IMR-90 (cell line): Measurements from ENCODE around the gene RFX3. TPM values are rescaled to one million over a fixed set of nuclear protein-coding genes. Genes with fewer than 3 reads are reported as not detected.

ENCODE experiments used
- ATAC-seq: fragments of 200-7000 bp; cut with Tn5 transposase; 2 replicates; pipeline ENCODE4 v1.9.1; 2020; ENCODE audit warnings: low read depth, mild to moderate bottlenecking, moderate library complexity
- BruUV-seq: library from RNA; stranded (reverse); fragments of 400-500 nt; replicated peaks from 2 replicates; lab custom pipeline; 2021; lab: Mats Ljungman, UMichigan
- CTCF ChIA-PET: fragments of 300-600 bp; formaldehyde crosslinking; extraction: SDS; loops from one replicate; lab custom pipeline; 2021; ENCODE audit warnings: antibody characterized with exemption; lab: Yijun Ruan, JAX
- POLR2A ChIA-PET: fragments of 300-600 bp; sonication (Branson Sonifier 250); formaldehyde crosslinking; loops from one replicate; lab custom pipeline; 2022; ENCODE audit warnings: antibody characterized with exemption; ENCODE audit not compliant: unreplicated experiment; lab: Charles Lee
- DNase-seq: peaks from one replicate; pipeline ENCODE4 v3.0.0; 2013
- H2AFZ ChIP-seq: replicated peaks from 2 replicates; pipeline ENCODE3; 2013; ENCODE audit warnings: low read length, mild to moderate bottlenecking; ENCODE audit not compliant: poor library complexity
- H2AK5ac ChIP-seq: 2 replicates; pipeline ENCODE4 v1.6.1; 2013; ENCODE audit warnings: low read depth, low read length, inconsistent platforms
- H2AK9ac ChIP-seq: replicated peaks from 2 replicates; pipeline ENCODE3; 2013; ENCODE audit warnings: mild to moderate bottlenecking, low read depth, low read length, moderate library complexity; ENCODE audit not compliant: poor library complexity
- H2BK120ac ChIP-seq: 2 replicates; pipeline ENCODE4 v1.6.1; 2013; ENCODE audit warnings: low read depth, low read length, inconsistent platforms
- H2BK15ac ChIP-seq: 3 replicates; pipeline ENCODE4 v1.6.1; 2013; ENCODE audit warnings: low read depth, low read length, inconsistent platforms
- H2BK20ac ChIP-seq: 2 replicates; pipeline ENCODE4 v1.6.1; 2013; ENCODE audit warnings: low read depth, mild to moderate bottlenecking, inconsistent platforms, low read length, moderate library complexity
- H2BK5ac ChIP-seq: 2 replicates; pipeline ENCODE4 v1.6.1; 2013; ENCODE audit warnings: mild to moderate bottlenecking, low read depth, low read length, inconsistent platforms; ENCODE audit not compliant: poor library complexity, severe bottlenecking
- H3K14ac ChIP-seq: replicated peaks from 2 replicates; pipeline ENCODE4 v1.6.1; 2013; ENCODE audit warnings: low read depth, low read length, inconsistent platforms
- H3K18ac ChIP-seq: 2 replicates; pipeline ENCODE4 v1.6.1; 2013; ENCODE audit warnings: low read depth, low read length, control low read depth
- H3K23ac ChIP-seq: 2 replicates; pipeline ENCODE4 v1.6.1; 2013; ENCODE audit warnings: low read depth, low read length, inconsistent platforms
- H3K27ac ChIP-seq: 2 replicates; pipeline ENCODE4 v1.5.1; 2013; ENCODE audit warnings: mild to moderate bottlenecking, control low read depth, low read length; ENCODE audit not compliant: insufficient read depth
- H3K27me3 ChIP-seq: 2 replicates; pipeline ENCODE4 v1.6.1; 2013; ENCODE audit warnings: low read length; ENCODE audit not compliant: control insufficient read depth, insufficient read depth
- H3K36me3 ChIP-seq: 2 replicates; pipeline ENCODE4 v1.6.1; 2013; ENCODE audit warnings: low read length, mixed read lengths; ENCODE audit not compliant: control insufficient read depth, insufficient read depth
- H3K4ac ChIP-seq: 2 replicates; pipeline ENCODE4 v1.6.1; 2013; ENCODE audit warnings: low read depth, low read length, inconsistent platforms
- H3K4me1 ChIP-seq: 2 replicates; pipeline ENCODE4 v1.6.1; 2013; ENCODE audit warnings: low read length, mixed read lengths; ENCODE audit not compliant: control insufficient read depth, insufficient read depth
- H3K4me2 ChIP-seq: 2 replicates; pipeline ENCODE4 v1.6.1; 2013; ENCODE audit warnings: low read depth, mild to moderate bottlenecking, control low read depth, low read length, moderate library complexity
- H3K4me3 ChIP-seq: 2 replicates; pipeline ENCODE4 v1.5.1; 2013; ENCODE audit warnings: low read depth, mild to moderate bottlenecking, control low read depth, low read length, moderate library complexity; ENCODE audit not compliant: insufficient read depth
- H3K56ac ChIP-seq: 2 replicates; pipeline ENCODE4 v1.6.1; 2013; ENCODE audit warnings: low read length, inconsistent platforms; ENCODE audit not compliant: insufficient read depth; ENCODE audit errors: extremely low read depth
- H3K79me1 ChIP-seq, 2 experiments: 2 replicates each; pipeline ENCODE4 v1.6.1; 2013; ENCODE audit warnings: low read length in 2 of 2, inconsistent platforms in 1 of 2, low read depth in 1 of 2
- H3K9ac ChIP-seq: 2 replicates; pipeline ENCODE4 v1.6.1; 2013; ENCODE audit warnings: low read depth, low read length, control low read depth
- H3K9me1 ChIP-seq: 2 replicates; pipeline ENCODE4 v1.6.1; 2013; ENCODE audit warnings: low read length, inconsistent platforms; ENCODE audit not compliant: insufficient read depth
- H3K9me3 ChIP-seq: 2 replicates; pipeline ENCODE4 v1.6.1; 2013; ENCODE audit warnings: low read length; ENCODE audit not compliant: control insufficient read depth, insufficient read depth
- H4K20me1 ChIP-seq: 2 replicates; pipeline ENCODE4 v1.6.1; 2013; ENCODE audit warnings: low read length, inconsistent platforms; ENCODE audit not compliant: insufficient read depth
- H4K5ac ChIP-seq: 2 replicates; pipeline ENCODE4 v1.6.1; 2013; ENCODE audit warnings: mild to moderate bottlenecking, low read depth, low read length, control low read depth
- H4K8ac ChIP-seq, 2 experiments: 2 replicates each; pipeline ENCODE4 v1.6.1; 2013; ENCODE audit warnings: low read depth in 2 of 2, low read length in 2 of 2, control low read depth in 1 of 2, inconsistent platforms in 1 of 2
- H4K91ac ChIP-seq: 2 replicates; pipeline ENCODE4 v1.6.1; 2013; ENCODE audit warnings: low read depth, low read length, inconsistent platforms; ENCODE audit not compliant: insufficient read depth
- BHLHE40 ChIP-seq: fragments of 150-350 bp; IDR thresholded peaks from 2 replicates; pipeline ENCODE4 v1.6.1; 2016; ENCODE audit warnings: mild to moderate bottlenecking, low read depth, low read length
- CTCF ChIP-seq: conservative IDR thresholded peaks from 2 replicates; pipeline ENCODE4 v1.5.1; 2012; ENCODE audit warnings: mild to moderate bottlenecking, low read depth, low read length, improper control_type of control experiment
- MAFK ChIP-seq: IDR thresholded peaks from 2 replicates; pipeline ENCODE4 v1.6.1; 2012; ENCODE audit warnings: low read depth, low read length, improper control_type of control experiment
- NFE2L2 ChIP-seq: fragments of 150-350 bp; IDR thresholded peaks from 2 replicates; pipeline ENCODE4 v1.6.1; 2016; ENCODE audit warnings: low read depth, mild to moderate bottlenecking, low read length
- RAD21 ChIP-seq: IDR thresholded peaks from 2 replicates; pipeline ENCODE4 v1.6.1; 2012; ENCODE audit warnings: low read length, improper control_type of control experiment
- RCOR1 ChIP-seq: IDR thresholded peaks from 2 replicates; pipeline ENCODE4 v1.6.1; 2012; ENCODE audit warnings: mild to moderate bottlenecking, low read length, improper control_type of control experiment; ENCODE audit not compliant: insufficient replicate concordance
- SMC3 ChIP-seq: fragments of 150-350 bp; IDR thresholded peaks from 2 replicates; pipeline ENCODE4 v1.6.1; 2016; ENCODE audit warnings: low read depth, mild to moderate bottlenecking, antibody characterized with exemption, low read length, moderate library complexity
- USF2 ChIP-seq: fragments of 150-350 bp; IDR thresholded peaks from 2 replicates; pipeline ENCODE4 v1.6.1; 2017; ENCODE audit warnings: mild to moderate bottlenecking, antibody characterized with exemption, low read length, low read depth
- WGBS, 2 experiments: methylation state at CpG; one replicate each; pipeline versions ENCODE4 v1.1.5 to v1.1.7; 2013; ENCODE audit warnings: missing lambda C conversion rate in 2 of 2; ENCODE audit not compliant: insufficient read length in 1 of 2; ENCODE audit errors: extremely low coverage in 2 of 2; 5-methylcytosine and 5-hydroxymethylcytosine counted together
- dilution Hi-C: fragments of 300-500 bp; cut with HindIII; formaldehyde crosslinking; loops from one replicate; pipeline ENCODE4 v1.14.3; 2018; ENCODE audit warnings: low sequenced_read_pairs; ENCODE audit not compliant: unreplicated experiment
- in situ Hi-C: fragments of 300-500 bp; cut with MboI; formaldehyde crosslinking; loops from 3 replicates; pipeline ENCODE4 v1.14.3; 2019; ENCODE audit warnings: low sequenced_read_pairs, inconsistent platforms, mixed read lengths
- intact Hi-C: fragments of 100-400 bp; cut with micrococcal nuclease; formaldehyde crosslinking; loops from 2 replicates; pipeline ENCODE4 v1.10.0; 2022
- polyA plus RNA-seq, 3 experiments: library from polyadenylated mRNA; depleted of rRNA; stranded (reverse); fragments of >200 nt; gene quantifications; 2 replicates each; pipeline ENCODE4 v1.2.3, GENCODE V29; 2012; ENCODE audit warnings: low replicate concordance in 1 of 3
- total RNA-seq: library from RNA; depleted of rRNA; stranded (reverse); fragments of >200 nt; gene quantifications from 2 replicates; pipeline ENCODE4 v1.2.3, GENCODE V29; 2012

RFX3 gene
- total and polyA plus RNA-seq, 2 of the 4 experiments (the other 2 are of a cell fraction), result 1.7 to 2.7 TPM

GRCh38 chr9:3441197-3441816, 84.5 kb downstream of the RFX3 start:
- no TSS peak for BruUV-seq
- Histone ChIP-seq H2AK5ac (no peak overlapping the region), H2BK5ac (no peak overlapping the region), H3K4me1 (no peaks in the 10 kb centered on the region), H3K27me3 (no peaks in the 10 kb centered on the region), H3K14ac (no peak overlapping the region), H3K9ac (no peak overlapping the region), H2BK15ac (no peak overlapping the region), H3K56ac (no peak overlapping the region), H2BK20ac (no peak overlapping the region), H3K9me3 (no peaks in the 10 kb centered on the region), H3K4me3 (no peak overlapping the region), H2BK120ac (no peak overlapping the region), H3K4ac (no peak overlapping the region), H3K27ac (no peak overlapping the region), H4K8ac (no peak overlapping the region), H3K36me3 (no peaks in the 10 kb centered on the region), H3K9me1 (no peaks in the 10 kb centered on the region), H4K91ac (no peak overlapping the region), H3K79me1 (no peaks in the 10 kb centered on the region), H2AFZ (no peak overlapping the region), H4K20me1 (no peaks in the 10 kb centered on the region), H2AK9ac (no peak overlapping the region), H3K4me2 (no peak overlapping the region), H3K23ac (no peak overlapping the region), H4K5ac (no peak overlapping the region), H3K18ac (no peak overlapping the region)
- ChIA-PET POLR2A (no interaction called here), CTCF (interaction anchor here (0.6 to 1.6 kb wide), 16 partner anchors 8 to 581 kb away, joined by 3 to 14 read pairs (median 3); no protein-coding TSS in a partner anchor)
- intact Hi-C loops (loop anchor here (1.0 to 10.0 kb wide), 3 partner anchors 201 to 585 kb away; no protein-coding TSS in a partner anchor), dilution Hi-C loops (no loop called here), in situ Hi-C loops (loop anchor here (10.0 kb wide), 1 partner anchor 577 kb away; no protein-coding TSS in a partner anchor)
- TF ChIP-seq SMC3, result peak; percentile 85
- TF ChIP-seq CTCF, result peak; percentile 72
- TF ChIP-seq USF2, result no peak
- TF ChIP-seq RCOR1, result no peak
- TF ChIP-seq BHLHE40, result no peak
- TF ChIP-seq NFE2L2, result no peak
- TF ChIP-seq MAFK, result no peak
- peak; percentile 73 for TF ChIP-seq RAD21
- ATAC-seq, result peak; percentile 91
- DNase-seq, result peak; percentile 77
- 100% methylated on average over 1 of the region's 7 CpGs; no CpG with 5 or more reads in 1 of the 2 experiments for WGBS, 2 experiments
